Measurements from ENCODE around the gene TIMD4. TPM values are rescaled to one million over a fixed set of nuclear protein-coding genes. Genes with fewer than 3 reads are reported as not detected.

TIMD4 gene
- total RNA-seq, 1 donor from 2014 or later, result not detected

DNA sequence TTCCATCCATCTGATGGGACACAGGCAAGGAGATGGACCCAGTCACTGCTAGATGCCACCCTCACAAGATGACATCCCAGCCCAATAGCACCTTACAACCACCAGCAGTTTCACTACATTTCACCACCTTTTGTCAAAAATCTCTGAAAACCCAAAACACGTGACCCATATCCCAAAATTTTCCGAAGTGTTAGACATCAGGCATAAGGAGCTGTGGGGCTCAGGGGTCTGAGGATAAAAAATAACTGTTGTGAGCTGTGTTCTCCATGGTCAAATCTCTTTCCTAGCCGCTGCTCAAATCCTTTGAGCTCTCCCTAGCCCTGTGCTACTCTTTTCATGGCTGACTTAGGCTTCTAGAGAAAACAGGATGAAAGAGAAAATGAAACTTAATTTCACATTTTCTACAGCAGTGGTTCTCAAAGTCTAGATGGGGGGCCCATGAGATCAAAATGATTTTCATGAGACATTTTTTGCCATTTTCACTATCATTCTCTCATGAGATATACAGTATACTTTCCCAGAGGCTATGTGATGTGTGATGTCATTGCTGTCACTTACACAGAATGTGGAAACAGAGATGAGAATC is 40.7 kb downstream of the TIMD4 start:
- DNase-seq (ENCODE audit: extremely low read depth, low read depth, low spot score), result no peak

DNA sequence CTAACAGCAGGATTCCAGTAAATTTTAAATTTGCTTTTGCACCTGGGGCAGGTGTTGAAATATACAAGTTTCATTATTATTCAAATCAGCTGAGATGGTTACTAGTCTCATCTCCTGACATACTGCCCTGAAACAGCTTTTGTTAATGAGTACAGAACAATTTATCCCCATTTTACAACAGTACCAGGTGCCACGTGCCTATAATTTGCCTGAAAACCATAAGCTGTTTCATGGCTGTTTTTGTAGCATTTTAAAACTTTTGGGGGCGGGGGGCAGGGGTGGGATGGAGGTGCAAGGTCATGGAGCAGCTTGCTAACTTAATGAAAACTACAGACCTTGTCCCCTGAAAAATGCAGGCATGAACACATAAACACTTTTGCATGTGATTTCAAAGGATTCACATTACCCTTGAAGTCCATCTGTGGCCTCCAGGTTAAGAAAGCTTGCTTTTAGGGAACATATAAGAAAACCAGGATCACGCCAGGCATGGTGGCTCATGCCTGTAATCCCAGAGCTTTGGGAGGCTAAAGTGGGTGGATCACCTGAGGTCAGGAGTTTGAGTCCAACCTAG is 42.1 kb downstream of the TIMD4 start:
- DNase-seq (ENCODE audit: extremely low read depth, low read depth, low spot score), result no peak

- no peak for DNase-seq (ENCODE audit: extremely low read depth, low read depth, low spot score)
Observed at GRCh38 chr5:156920042-156920860, 42.8 kb downstream of the TIMD4 start.

DNA sequence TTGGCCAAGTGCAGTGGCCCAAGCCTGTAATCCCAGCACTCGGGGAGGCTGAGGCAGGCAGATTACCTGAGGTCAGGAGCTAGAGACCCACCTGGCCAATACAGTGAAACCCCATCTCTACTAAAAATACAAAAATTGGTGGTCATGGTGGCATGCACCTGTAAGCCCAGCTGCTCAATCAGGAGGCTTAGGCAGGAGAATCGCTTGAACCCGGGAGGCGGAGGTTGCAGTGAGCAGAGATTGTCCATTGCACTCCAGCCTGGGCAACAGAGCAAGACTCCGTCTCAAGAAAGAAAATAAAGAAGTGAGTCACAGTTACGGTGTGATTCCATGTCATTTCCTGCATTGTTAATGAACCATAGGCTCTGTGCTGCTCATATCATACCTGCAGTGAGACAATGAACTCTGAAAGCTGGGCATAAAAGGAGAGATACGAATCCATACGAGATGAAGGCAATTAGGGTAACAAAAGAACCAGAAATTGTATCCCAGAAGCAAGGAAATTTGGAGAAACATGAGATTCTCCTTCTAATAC is 44.6 kb downstream of the TIMD4 start:
- no peak for DNase-seq (ENCODE audit: extremely low read depth, low read depth, low spot score)

- no peak for DNase-seq (ENCODE audit: extremely low read depth, low read depth, low spot score)
Observed at GRCh38 chr5:156914371-156914737, 48.7 kb downstream of the TIMD4 start.

- no peak for DNase-seq (ENCODE audit: extremely low read depth, low read depth, low spot score)
Observed at GRCh38 chr5:156913719-156914370, 49.2 kb downstream of the TIMD4 start.

DNA sequence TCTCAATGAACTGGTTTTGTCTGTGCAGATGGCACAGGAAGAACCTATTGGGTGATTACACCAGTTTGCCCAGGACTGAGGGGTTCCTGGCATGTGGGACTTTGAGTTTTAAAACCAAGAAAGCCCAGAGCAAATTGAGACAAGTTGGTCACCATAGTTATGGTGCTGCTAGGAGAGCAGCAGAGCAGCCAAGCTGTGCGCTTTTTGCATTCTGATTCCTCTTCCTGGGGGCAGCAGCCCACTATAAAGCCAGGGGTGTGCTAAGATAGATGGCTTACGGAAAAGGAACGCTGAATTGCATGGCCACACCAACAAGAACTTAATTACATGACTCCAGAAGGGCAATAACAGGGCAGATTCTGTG is 49.7 kb downstream of the TIMD4 start:
- no peak for DNase-seq (ENCODE audit: extremely low read depth, low read depth, low spot score)

DNA sequence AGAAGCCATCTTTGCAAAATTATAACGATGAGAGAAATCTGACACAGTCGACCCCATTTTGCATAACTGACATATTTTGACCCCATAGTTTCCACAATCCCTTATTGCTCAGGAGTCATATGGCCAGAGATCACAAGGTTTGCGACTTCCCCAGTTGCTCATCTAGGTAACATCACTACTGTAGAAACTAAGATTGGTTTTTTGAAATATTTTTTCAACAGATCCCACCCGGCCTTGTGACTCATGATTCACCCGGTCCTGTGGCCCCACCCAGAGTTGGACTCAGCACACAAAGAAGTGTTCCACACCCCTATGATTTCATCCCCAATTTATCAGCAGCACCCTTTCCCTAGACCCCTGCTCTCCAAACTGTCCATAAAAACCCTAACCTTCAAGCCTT is 50.2 kb downstream of the TIMD4 start:
- DNase-seq (ENCODE audit: extremely low read depth, low read depth, low spot score), result no peak

DNA sequence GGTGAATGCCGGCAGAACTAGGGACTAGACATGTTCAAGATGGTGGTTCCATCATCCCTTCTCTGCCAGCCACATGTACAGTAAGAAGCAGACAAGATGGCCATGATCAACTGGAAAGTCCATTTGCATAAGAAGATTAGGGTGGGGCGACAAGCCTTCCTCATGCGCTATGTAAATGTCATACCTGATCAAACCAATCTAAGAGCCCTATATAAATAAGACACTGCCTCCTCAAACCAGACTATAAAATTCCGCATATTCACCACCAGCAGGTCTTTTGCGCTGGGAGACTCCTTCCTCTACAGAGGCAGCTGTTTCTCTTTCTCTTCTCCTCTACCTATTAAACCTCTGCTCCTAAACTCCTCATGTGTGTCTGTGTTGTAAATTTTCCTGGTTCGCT is 53.8 kb downstream of the TIMD4 start:
- no peak for DNase-seq (ENCODE audit: extremely low read depth, low read depth, low spot score)

- DNase-seq (ENCODE audit: extremely low read depth, low read depth, low spot score), result no peak
Observed at GRCh38 chr5:156907667-156908066, 55.4 kb downstream of the TIMD4 start.

DNA sequence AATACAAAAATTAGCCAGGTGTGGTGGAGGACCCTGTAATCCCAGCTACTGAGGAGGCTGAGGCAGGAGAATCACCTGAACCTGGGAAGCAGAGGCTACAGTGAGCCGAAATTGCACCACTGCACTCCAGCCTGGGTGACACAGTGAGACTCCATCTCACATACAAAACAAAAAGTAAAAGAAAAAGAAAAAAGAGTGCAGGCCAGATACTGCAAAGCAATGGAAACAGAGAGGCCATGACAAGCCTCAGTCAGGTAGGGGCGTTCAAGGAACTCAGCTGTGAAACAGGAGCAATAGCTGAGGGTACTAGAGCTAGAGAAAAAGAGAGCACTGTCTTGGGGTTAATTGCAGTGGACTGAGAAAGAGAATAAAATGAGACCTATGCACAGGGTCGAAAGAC is 56.2 kb downstream of the TIMD4 start:
- no peak for DNase-seq (ENCODE audit: extremely low read depth, low read depth, low spot score)

GRCh38 chr5:156896546-156896945 is 66.5 kb downstream of the TIMD4 start:
- no peak for DNase-seq (ENCODE audit: extremely low read depth, low read depth, low spot score)

GRCh38 chr5:156893517-156893916 is 69.5 kb downstream of the TIMD4 start:
- DNase-seq (ENCODE audit: extremely low read depth, low read depth, low spot score), result no peak

DNA sequence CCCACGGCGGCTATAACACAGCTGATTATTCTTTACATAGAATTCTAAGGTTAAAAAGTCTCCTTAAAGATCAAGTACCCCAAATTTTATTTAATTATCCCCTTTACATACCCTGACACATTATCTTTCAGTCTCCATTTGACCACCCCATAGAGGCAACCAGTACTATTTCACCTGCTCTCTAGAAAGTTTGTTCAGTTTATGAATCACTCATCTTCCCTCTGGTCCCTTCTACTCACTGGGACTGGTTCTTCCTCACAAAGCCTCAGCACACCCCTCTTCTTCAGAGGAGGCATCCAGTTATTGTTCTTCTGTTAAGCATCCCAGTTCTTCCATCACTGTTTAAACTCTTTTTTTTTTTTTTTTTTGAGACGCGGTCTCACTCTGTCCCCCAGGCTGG is 70.2 kb downstream of the TIMD4 start:
- DNase-seq (ENCODE audit: extremely low read depth, low read depth, low spot score), result no peak

DNA sequence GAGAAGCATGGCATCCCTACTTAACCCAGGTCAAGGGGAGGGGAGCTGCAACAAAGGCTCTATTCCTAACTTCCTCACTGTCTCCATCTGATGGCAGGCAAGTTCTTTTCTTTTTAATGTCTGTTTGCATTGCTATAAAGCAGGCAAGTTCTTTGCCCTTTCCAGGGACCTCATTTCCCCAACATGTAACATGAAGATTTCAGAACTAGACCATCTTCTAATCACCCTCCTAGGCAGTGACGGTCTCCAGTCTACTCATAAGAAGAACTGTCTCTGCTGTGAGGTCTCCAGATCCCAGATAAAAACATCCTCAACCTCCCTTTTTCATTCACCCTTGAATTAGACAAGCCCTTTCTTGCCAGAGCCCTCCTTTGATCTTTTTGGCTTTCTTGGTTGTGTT is 70.8 kb downstream of the TIMD4 start:
- no peak for DNase-seq (ENCODE audit: extremely low read depth, low read depth, low spot score)

DNA sequence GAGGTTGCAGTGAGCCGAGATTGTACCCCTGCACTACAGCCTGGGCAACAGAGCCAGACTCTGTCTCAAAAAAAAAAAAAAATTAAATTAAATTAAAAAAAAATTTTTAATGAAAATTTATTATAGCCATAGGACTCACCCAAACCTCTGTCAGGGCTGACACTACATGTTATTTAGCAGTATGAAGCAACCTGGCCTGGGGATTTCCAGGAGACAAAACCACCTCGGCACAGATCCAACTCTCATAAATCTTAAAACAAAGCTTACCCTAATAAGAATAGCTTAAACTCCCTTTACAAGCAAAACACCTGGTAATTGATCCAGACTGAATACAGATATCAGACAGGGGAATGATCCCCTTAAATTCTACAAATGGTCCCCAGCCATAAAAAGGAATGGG is 74.5 kb downstream of the TIMD4 start:
- no peak for DNase-seq (ENCODE audit: extremely low read depth, low read depth, low spot score)

DNA sequence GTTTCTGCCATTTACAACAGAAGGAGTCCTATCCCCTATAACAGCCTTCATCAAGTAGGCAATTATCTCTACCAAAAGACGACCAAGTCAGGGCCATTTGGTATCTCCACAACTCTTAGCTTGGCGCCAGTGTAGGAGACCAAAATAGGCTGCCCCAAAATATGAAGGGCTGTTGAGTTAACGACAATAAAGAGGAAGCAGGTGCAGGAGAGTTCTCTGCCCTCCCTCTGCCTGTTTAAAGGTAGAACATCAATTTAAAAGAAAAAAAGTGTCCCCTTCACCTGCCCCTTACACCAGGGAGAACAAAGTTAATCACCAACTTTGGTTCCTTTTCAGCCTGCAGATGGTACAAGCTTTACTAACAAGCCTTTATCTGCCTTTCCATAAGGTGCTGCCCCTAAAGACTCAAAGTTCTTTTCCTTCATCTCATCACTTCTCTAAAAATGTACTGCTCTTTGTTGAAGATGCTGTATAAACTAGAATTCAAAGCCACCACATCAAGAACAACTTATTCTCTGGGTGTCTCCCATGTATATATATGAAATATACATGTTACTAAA is 79.6 kb downstream of the TIMD4 start:
- no peak for DNase-seq (ENCODE audit: extremely low read depth, low read depth, low spot score)

DNA sequence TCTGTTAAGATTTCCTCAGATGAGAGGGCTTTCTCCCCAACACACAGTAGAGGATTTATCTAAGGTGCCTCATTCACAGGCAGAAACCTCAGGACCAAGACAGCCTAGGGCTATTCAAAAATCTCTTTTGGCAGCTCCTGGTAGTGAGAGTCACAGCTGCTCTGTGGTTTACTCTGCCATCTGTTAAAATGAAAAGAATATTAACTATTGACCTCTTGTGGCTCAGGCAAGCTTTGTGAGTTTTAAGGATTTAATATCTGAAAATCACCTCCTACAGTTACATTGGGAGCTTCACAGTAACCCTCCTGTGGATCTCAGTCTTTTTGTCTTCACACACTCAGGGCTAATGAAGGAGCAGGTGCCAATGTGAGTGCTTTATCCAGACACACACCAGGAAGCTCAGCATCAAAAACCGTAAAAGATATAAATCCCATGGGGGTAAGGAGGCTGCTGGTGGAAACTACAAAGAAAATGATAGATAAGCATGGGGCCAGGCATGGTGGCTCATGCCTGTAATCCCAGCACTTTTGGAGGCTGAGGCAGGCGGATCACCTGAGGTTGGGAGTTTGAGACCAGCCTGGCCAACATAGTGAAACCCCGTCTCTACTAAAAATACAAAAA is 83.3 kb downstream of the TIMD4 start:
- no peak for DNase-seq (ENCODE audit: extremely low read depth, low read depth, low spot score)

GRCh38 chr5:156871212-156871611 is 91.8 kb downstream of the TIMD4 start:
- DNase-seq (ENCODE audit: extremely low read depth, low read depth, low spot score), result no peak

GRCh38 chr5:156870498-156870839 is 92.6 kb downstream of the TIMD4 start:
- no peak for DNase-seq (ENCODE audit: extremely low read depth, low read depth, low spot score)
